Muscle layer of duodenum (tissue), 2 donors: ENCODE results near the gene NFKBIB.
"Not testable (repeated sequence)": the region's sequence is repeated elsewhere in the genome, so short reads cannot be mapped to it uniquely, and the experiment has no call there.

Source experiments
- H3K27ac ChIP-seq: one replicate; pipeline ENCODE4 v1.7.0; 2013; ENCODE audit warnings: mild to moderate bottlenecking, low read length
- H3K27me3 ChIP-seq: one replicate; pipeline ENCODE4 v1.7.0; 2013; ENCODE audit warnings: low read depth, mild to moderate bottlenecking, control low read depth, low read length
- H3K36me3 ChIP-seq, 2 donors: one replicate each; pipeline ENCODE4 v1.7.0; 2013; ENCODE audit warnings: low read length in 2 of 2, control low read depth in 1 of 2, mild to moderate bottlenecking in 1 of 2; ENCODE audit not compliant: insufficient read depth in 2 of 2, control insufficient read depth in 1 of 2
- H3K4me1 ChIP-seq, 2 donors: one replicate each; pipeline ENCODE4 v1.7.0; 2013; ENCODE audit warnings: low read length in 2 of 2, mild to moderate bottlenecking in 2 of 2, control low read depth in 1 of 2, moderate library complexity in 1 of 2; ENCODE audit not compliant: insufficient read depth in 2 of 2, control insufficient read depth in 1 of 2
- H3K4me3 ChIP-seq, 2 donors: one replicate each; pipeline ENCODE4 v1.7.0; 2013; ENCODE audit warnings: low read length in 2 of 2, low read depth in 1 of 2, mild to moderate bottlenecking in 1 of 2
- H3K9me3 ChIP-seq, 2 donors: one replicate each; pipeline ENCODE4 v1.7.0; 2013; ENCODE audit warnings: low read length in 2 of 2, control low read depth in 1 of 2, mild to moderate bottlenecking in 1 of 2; ENCODE audit not compliant: control insufficient read depth in 1 of 2
- donor health status: healthy.

Gene NFKBIB

DNA sequence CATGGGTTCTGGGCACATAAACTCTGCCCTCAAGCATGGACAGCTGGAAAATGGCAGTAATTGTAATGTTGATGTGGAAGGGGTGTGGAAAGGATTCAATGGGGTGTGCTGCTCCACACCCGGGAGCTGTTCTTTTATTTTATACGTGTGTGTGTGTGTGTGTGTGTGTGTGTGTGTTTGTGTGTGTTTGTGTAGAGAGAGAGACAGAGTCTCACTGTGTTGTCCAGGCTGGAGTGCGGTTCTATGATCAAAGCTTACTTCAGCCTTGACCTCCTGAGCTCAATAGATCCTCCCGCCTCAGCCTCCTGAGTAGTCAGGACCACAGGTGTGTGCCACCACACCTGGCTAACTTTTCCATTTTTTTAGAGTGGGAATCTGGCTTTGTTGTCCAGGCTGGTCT, 33.8 kb downstream of the NFKBIB start:
- H3K4me1 ChIP-seq, result peaks cover 0 to 23% of the 10 kb centered on the region in 2 donors
- H3K36me3 ChIP-seq, result peaks cover 3 to 22% of the 10 kb centered on the region in 2 donors
- H3K9me3 ChIP-seq, result no peaks in the 10 kb centered on the region
- H3K27me3 ChIP-seq, result no peaks in the 10 kb centered on the region
- H3K4me3 ChIP-seq, result no peak overlapping the region
- H3K27ac ChIP-seq, result no peak overlapping the region

GRCh38 chr19:38939957-38940356, 40.2 kb downstream of the NFKBIB start:
- Histone ChIP-seq H3K27ac (no peak overlapping the region), H3K36me3 (peaks cover 4 to 5% of the 10 kb centered on the region in 2 donors), H3K9me3 (no peaks in the 10 kb centered on the region), H3K27me3 (no peaks in the 10 kb centered on the region), H3K4me1 (no peaks in the 10 kb centered on the region), H3K4me3 (no peak overlapping the region)

DNA sequence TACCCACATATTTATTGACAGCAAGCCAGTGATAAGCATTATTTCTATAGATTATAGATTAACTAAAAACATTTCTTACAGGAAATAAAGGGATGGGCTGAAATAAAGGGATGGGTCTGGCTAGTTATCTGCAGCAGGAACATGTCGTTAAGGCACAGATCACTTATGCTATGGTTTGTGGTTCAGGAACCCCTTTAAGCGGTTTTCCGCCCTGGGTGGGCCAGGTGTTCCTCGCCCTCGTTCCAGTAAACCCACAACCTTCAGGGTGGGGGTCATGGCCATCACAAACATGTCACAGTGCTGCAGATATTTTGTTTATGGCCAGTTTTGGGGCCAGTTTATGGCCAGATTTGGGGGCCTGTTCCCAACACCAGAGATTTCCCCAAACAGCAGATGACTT, 41.7 kb downstream of the NFKBIB start:
- H3K9me3 ChIP-seq, H3K27ac ChIP-seq, H3K4me1 ChIP-seq, H3K27me3 ChIP-seq, H3K36me3 ChIP-seq, H3K4me3 ChIP-seq: not testable (repeated sequence)

DNA sequence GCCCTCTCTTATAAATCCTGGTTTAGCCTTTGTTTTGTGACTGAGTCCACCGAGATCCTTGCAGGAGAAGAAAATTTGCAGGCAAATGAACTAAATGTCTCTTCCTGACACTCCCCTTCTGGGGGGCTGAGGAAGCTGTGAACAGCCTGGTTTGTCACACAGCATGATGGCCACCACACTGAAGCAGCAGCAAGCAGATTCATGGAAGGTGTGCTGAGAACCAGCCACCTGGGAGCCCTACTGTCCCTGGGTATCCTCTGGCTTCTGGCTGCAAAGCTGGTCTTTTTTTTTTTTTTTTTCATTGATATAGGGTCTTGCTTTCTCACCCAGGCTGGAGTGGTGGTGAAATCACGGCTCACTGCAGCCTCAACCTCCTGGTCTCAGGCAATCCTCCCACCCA, 42.2 kb downstream of the NFKBIB start:
- Histone ChIP-seq H3K9me3 (no peaks in the 10 kb centered on the region), H3K4me1 (no peaks in the 10 kb centered on the region), H3K36me3 (peaks cover 5 to 9% of the 10 kb centered on the region in 2 donors), H3K27ac (no peak overlapping the region), H3K4me3 (no peak overlapping the region), H3K27me3 (no peaks in the 10 kb centered on the region)

DNA sequence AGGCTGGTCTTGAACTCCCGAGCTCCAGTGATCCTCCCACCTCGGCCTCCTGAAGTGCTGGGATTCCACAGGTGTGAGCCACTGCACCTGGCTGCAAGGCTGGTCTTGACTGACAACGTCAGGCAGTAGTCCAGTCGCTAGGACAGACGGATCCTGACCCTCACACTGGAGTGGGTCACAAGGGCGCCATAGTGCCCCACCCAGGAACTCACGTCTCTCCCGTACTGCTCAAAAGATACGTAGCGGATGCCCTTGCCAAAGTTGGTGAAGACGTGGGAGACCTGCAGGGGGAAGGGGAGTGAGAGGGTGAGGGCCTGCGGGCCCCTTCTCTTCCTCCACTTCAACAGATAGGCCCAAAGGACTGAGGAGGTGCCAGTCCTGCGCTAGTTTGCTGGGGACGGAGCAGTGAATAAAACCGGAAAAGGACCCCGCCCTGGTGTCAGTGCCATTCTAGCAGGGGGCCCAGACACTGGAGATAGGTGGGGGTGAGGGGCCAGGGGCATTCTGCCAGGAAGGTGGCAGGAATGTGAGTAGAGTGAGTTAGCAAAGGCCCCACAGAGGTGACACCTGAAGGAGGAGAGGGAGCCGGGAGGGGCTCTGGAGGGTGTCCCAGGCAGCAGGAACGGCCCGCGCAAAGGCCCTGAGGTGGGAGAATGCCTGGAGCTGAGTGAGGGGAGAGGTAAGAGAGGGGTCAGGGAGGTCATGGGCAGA, 42.9 kb downstream of the NFKBIB start:
- Histone ChIP-seq H3K27ac (no peak overlapping the region), H3K9me3 (no peaks in the 10 kb centered on the region), H3K4me1 (no peaks in the 10 kb centered on the region), H3K27me3 (no peaks in the 10 kb centered on the region), H3K36me3 (peaks cover 5 to 9% of the 10 kb centered on the region in 2 donors), H3K4me3 (no peak overlapping the region)

DNA sequence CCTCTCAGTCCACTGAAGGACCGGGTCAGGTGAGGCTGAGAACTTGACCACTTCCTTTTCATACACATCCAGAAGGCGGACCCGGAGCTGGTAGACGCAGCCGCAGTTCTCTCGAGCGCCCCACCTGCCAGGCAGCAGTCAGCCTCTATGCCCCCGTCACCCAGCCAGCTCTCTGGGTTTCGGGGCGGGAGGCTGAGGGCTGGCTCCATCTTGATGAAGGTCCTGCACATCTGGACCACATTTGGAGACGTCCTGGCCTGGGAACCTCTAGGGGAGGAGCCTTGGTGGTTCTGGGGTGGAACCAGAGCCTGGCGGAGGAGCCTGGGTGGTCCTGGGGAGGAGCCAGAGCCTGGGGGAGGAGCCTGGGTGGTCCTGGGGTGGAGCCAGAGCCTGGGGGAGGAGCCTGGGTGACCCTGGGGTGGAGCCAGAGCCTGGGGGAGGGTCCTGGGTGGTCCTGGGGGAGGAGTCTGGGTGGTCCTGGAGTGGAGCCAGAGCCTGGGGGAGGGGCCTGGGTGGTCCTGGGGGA, 45.3 kb downstream of the NFKBIB start:
- Histone ChIP-seq H3K4me1 (peaks cover 0 to 4% of the 10 kb centered on the region in 2 donors), H3K9me3 (no peaks in the 10 kb centered on the region), H3K4me3 (no peak overlapping the region), H3K27me3 (no peaks in the 10 kb centered on the region), H3K36me3 (peaks cover 5 to 9% of the 10 kb centered on the region in 2 donors), H3K27ac (no peak overlapping the region)

DNA sequence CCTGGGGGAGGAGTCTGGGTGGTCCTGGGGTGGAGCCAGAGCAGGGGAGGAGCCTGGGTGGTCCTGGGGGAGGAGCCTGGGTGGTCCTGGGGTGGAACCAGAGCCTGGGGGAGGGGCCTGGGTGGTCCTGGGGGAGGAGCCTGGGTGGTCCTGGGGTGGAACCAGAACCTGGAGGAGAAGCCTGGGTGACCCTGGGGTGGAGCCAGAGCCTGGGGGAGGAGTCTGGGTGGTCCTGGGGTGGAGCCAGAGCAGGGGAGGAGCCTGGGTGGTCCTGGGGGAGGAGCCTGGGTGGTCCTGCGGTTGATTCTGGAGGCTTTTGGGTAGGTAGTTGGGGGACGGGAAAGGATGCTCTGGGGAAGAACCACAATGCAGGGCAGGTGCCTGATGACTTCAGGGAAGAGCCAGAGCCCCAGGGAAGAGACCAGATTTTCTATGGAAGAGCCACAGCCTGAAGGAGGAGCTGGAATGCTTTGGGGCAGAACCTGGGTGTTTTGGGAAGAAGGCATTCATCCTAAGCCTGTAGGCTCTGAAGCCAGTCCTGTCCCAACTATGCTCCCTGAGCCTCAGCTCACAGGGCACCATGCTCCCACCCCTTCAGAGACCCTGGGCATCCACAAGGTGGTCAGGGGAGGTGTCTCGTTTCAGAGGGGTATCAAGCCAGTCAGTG, 45.9 kb downstream of the NFKBIB start:
- Histone ChIP-seq H3K4me3 (no peak overlapping the region), H3K36me3 (peaks cover 5 to 9% of the 10 kb centered on the region in 2 donors), H3K4me1 (peaks cover 0 to 10% of the 10 kb centered on the region in 2 donors), H3K9me3 (no peaks in the 10 kb centered on the region), H3K27me3 (no peaks in the 10 kb centered on the region), H3K27ac (no peak overlapping the region)

DNA sequence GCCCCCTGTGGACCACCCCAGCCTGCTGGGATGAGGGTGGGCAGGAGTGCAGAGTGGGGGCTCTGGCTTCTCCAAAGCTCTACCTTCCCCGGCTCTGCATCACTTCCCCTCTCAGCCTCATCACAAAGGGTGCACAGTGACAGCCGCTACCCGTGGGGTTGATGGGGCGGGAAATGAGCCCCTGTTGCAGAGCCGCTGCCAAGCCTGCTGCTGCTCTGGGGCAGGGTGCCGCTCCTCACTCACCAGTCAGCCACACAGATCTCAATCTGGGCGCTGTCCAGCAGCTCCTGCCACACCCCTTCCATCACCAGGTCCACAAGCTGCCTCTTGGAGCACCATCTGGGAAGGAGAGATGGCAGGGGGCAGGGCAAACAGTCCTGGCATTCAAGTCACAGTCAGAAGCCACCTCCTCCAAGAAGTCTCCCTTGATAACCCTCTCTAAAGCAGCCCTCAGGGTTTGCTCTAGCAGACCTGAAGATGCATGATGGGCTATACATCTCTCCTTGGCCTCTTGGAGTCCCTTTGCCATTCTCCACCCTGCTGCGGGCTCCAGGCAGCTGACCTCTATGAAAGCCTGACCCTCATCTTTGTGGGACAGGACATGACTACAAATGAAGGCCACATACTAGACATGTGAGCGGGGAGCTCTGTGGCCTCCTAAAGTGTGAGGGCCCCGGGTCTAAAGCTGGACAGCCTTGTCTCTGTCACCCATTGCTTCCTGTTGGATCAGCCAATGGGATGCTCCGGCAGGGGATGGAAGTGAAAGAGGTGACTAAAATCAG, 46.7 kb downstream of the NFKBIB start:
- Histone ChIP-seq H3K36me3 (peaks cover 5 to 9% of the 10 kb centered on the region in 2 donors), H3K9me3 (no peaks in the 10 kb centered on the region), H3K4me3 (no peak overlapping the region), H3K27me3 (no peaks in the 10 kb centered on the region), H3K4me1 (peaks cover 0 to 10% of the 10 kb centered on the region in 2 donors), H3K27ac (no peak overlapping the region)

DNA sequence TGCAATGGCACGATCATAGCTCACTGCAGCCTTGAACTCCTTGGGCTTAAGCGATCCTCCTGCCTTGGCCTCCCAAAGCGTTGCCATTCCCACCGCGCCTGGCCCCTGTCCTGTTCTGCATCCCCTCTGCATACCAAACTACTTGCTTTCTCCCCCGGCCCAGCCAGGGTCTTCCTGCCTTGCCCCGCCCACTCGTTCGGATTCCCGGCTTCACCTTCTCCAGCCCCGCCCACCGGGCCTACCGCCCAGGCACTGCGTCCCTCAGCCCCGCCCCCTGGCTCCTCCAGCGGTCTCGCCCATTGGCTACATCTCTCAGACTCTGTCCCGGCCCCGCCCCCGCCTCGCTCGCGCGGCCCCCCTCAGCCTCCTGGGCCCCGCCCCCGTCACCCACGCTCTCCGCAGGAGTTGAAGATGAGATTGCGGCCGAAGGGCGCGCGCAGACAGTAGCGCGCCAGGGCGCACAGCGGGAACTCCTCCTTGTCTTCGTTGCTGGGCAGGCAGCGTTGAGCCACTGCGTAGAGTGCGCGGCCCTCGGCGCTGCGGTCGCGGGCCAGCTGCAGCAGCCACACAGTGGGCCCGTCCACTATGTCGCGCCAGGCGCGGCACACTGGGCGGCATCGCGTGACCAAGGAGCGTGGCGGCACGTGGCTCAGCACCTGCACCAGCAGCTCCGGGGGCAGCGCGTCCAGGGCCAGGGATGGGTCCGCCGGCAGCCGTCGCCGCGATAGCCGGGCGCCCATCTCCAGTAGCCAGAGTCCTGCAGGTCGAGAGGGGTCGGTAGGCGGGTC, 50.0 kb downstream of the NFKBIB start:
- no peaks in the 10 kb centered on the region for H3K9me3 ChIP-seq
- H3K27ac ChIP-seq, result no peak overlapping the region
- H3K4me3 ChIP-seq, result peak overlapping the region in 1 of 2 donors; percentile 64
- peaks cover 0 to 10% of the 10 kb centered on the region in 2 donors for H3K4me1 ChIP-seq
- H3K36me3 ChIP-seq, result peaks cover 0 to 5% of the 10 kb centered on the region in 2 donors
- H3K27me3 ChIP-seq, result no peaks in the 10 kb centered on the region

- H3K9me3 ChIP-seq, result no peaks in the 10 kb centered on the region
- H3K27ac ChIP-seq, result no peak overlapping the region
- H3K27me3 ChIP-seq, result no peaks in the 10 kb centered on the region
- peaks cover 0 to 10% of the 10 kb centered on the region in 2 donors for H3K4me1 ChIP-seq
- no peak overlapping the region for H3K4me3 ChIP-seq
- peaks cover 0 to 5% of the 10 kb centered on the region in 2 donors for H3K36me3 ChIP-seq
These were observed 51.4 kb downstream of the NFKBIB start for GRCh38 chr19:38951187-38951586.
